Testis (tissue), 5 donors: Measurements from ENCODE around the gene CSNK1E. TPM values are rescaled to one million over a fixed set of nuclear protein-coding genes. Genes with fewer than 3 reads are reported as not detected.
"Not testable (repeated sequence)": the region's sequence is repeated elsewhere in the genome, so short reads cannot be mapped to it uniquely, and the experiment has no call there.

Experiments used
- DNase-seq: peaks from one replicate; pipeline ENCODE4 v3.0.0-alpha.2; 2019
- H3K27ac ChIP-seq, 2 donors: fragments of 200-600 bp; sonication (generic); one replicate each; pipeline ENCODE4 v1.5.1; 2019
- H3K27me3 ChIP-seq: fragments of 200-600 bp; sonication (generic); one replicate; pipeline ENCODE4 v1.5.1; 2019
- H3K36me3 ChIP-seq: fragments of 200-600 bp; sonication (generic); one replicate; pipeline ENCODE4 v1.5.1; 2017; ENCODE audit warnings: low read depth; ENCODE audit errors: missing control alignments
- H3K4me1 ChIP-seq: fragments of 200-600 bp; sonication (generic); one replicate; pipeline ENCODE4 v1.5.1; 2019
- H3K4me3 ChIP-seq, 2 donors: fragments of 200-600 bp; sonication (generic); one replicate each; pipeline ENCODE4 v1.5.1; 2017 to 2019
- H3K9me3 ChIP-seq: fragments of 200-600 bp; sonication (generic); one replicate; pipeline ENCODE4 v1.5.1; 2017
- POLR2A ChIP-seq: fragments of 450-650 bp; IDR thresholded peaks from one replicate; pipeline ENCODE4 v1.6.1; 2017; ENCODE audit warnings: antibody characterized with exemption, mild to moderate bottlenecking, moderate library complexity
- WGBS, 2 donors: methylation state at CpG; one replicate each; pipeline ENCODE4 v1.1.5; 2018; 5-methylcytosine and 5-hydroxymethylcytosine counted together
- intact Hi-C: fragments of 100-400 bp; cut with DNase I; formaldehyde crosslinking; loops from one replicate; pipeline ENCODE4 v1.15.1; 2023; ENCODE audit warnings: low total_unique reads
- long read RNA-seq, 2 donors: transcript quantifications; one replicate each; lab custom pipeline, GENCODE V29; 2026
- polyA plus RNA-seq: library from polyadenylated mRNA; stranded (reverse); fragments of 350-450 nt; fragmentation: Illumina TruSeq; extraction: RNeasy Lipid Tissue Mini Kit (QIAGEN cat#74804); gene quantifications from one replicate; pipeline ENCODE4 v1.2.3, GENCODE V29; 2014; ENCODE audit warnings: low read depth, low replicate concordance; ENCODE audit not compliant: insufficient read depth
- total RNA-seq, 2 donors: library from RNA; depleted of rRNA; stranded (reverse); fragments of >200 nt; gene quantifications; one replicate each; pipeline ENCODE4 v1.2.3, GENCODE V29; 2016
- TF ChIP-seq, protein P1 (sequence below), 3 experiments: fragments of 450-650 bp in 2 of 3; fragments of 200-600 bp in 1 of 3; sonication (generic) in 1 of 3; IDR thresholded peaks; one replicate each; pipeline ENCODE4 v1.5.1; 2016 to 2019; ENCODE audit warnings: antibody characterized with exemption in 3 of 3, mild to moderate bottlenecking in 2 of 3, moderate library complexity in 1 of 3

CSNK1E gene
- total RNA-seq (100 to 1,000 TPM; 133 to 134 TPM), polyA plus RNA-seq (69.2 TPM)
- long read RNA-seq, donor 1, transcript CSNK1E-203 (11 exons, 2,791 nt): major isoform, 19 of 63 reads
- long read RNA-seq, donor 1, partial matches to known transcripts: 36 of 63 reads
- long read RNA-seq, donor 1, other reads (novel, unspliced or antisense): 0 of 63 reads
- long read RNA-seq, donor 2, transcript CSNK1E-203 (11 exons, 2,791 nt): major isoform, 11 of 15 reads
- long read RNA-seq, donor 2, partial matches to known transcripts: 0 of 15 reads
- long read RNA-seq, donor 2, other reads (novel, unspliced or antisense): 0 of 15 reads

DNA sequence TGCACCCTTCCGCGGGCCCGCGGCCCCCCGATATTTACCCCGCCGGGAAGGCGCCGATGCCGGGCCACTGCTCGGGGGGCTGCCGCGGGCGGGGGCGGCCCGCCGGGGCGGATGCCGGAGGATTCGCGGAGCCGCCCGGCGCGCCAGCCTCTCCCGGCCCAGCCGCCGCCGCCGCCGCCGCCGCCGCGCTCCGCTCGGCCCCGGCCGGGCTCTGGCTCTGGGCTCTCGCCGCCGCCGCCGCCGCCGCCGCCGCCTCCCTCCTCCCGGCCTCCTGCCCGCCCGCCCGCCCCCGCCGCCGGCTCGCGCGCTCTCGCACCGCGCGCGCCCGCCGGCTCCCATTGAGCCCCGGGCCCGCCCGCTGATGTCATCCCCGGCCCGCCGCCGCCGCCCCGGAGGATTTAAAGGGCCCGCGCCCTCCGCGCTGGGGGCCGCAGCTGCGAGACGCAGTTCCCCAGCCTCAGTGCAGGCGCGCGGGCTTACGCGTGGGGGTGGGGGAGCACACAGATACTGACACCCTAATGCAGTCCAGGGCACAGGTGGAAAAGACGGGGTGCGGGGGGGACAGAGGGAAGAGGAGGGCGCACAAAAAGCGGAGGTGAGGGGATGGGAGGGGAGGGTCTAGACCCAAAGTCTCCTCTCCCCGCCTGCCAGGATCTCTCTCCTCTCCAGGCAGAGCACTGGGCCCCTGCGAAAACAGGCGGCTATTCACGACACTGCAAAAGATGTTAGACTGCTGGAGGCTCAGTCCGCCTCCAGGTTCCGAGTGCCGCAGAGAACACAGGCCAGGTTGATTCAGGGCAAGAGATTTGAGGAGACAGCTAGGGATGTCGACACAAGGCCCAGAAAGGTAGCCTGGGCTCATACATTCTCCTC lies at the start of gene CSNK1E:
Gene CSNK1E (minus strand): TSS at position 312 of the 873 bp plus-strand sequence. CDS start 3,276 bp downstream, outside the sequence.
- H3K36me3 ChIP-seq: no peaks in the 10 kb centered on the region
- TF ChIP-seq POLR2A: no peak
- TF ChIP-seq, protein P1, sequence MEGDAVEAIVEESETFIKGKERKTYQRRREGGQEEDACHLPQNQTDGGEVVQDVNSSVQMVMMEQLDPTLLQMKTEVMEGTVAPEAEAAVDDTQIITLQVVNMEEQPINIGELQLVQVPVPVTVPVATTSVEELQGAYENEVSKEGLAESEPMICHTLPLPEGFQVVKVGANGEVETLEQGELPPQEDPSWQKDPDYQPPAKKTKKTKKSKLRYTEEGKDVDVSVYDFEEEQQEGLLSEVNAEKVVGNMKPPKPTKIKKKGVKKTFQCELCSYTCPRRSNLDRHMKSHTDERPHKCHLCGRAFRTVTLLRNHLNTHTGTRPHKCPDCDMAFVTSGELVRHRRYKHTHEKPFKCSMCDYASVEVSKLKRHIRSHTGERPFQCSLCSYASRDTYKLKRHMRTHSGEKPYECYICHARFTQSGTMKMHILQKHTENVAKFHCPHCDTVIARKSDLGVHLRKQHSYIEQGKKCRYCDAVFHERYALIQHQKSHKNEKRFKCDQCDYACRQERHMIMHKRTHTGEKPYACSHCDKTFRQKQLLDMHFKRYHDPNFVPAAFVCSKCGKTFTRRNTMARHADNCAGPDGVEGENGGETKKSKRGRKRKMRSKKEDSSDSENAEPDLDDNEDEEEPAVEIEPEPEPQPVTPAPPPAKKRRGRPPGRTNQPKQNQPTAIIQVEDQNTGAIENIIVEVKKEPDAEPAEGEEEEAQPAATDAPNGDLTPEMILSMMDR (IDR thresholded peaks at IDR 0.05): no peak
- 1 to 14% methylated on average over 11 to 96 of the region's 98 CpGs for WGBS, 2 donors
- H3K27me3 ChIP-seq: no peaks in the 10 kb centered on the region
- H3K4me1 ChIP-seq: peaks cover 56% of the 10 kb centered on the region
- intact Hi-C loops: no loop called here
- peak within 1 kb of the TSS; percentile 82 to 83 for H3K4me3 ChIP-seq
- H3K27ac ChIP-seq: peak within 1 kb of the TSS; percentile 96 to 98
- DNase-seq: peak; percentile 79
- no peaks in the 10 kb centered on the region for H3K9me3 ChIP-seq

DNA sequence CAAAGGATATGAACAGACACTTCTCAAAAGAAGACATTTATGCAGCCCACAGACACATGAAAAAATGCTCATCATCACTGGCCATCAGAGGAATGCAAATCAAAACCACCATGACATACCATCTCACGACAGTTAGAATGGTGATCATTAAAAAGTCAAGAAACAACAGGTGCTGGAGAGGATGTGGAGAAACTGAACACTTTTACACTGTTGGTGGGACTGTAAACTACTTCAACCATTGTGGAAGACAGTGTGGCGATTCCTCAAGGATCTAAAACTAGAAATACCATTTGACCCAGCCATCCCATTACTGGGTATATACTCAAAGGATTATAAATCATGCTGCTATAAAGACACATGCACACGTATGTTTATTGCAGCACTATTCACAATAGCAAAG lies 48.6 kb upstream of the CSNK1E start:
- WGBS, 2 donors: 92 to 94% methylated on average over 3 of the region's 3 CpGs

DNA sequence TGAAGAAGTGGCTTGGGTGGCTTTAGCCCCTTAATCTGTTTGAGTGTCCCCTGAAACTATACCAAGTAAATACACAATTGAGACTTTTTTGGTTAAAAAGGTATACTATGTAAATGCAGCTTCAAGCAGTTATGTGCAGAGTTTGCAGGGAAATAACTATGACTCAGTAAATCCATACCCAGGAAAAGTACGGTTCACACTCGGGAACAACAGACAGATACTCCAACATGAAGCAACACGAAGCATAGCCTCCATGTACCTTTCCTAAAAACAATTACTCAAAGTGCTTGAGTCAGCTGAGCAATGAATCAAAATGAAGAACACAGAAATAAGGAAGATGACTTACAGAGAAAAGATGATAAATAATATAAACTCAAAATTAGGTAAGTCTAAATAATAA lies 47.9 kb upstream of the CSNK1E start:
- H3K27ac ChIP-seq, intact Hi-C loops, DNase-seq, H3K36me3 ChIP-seq, H3K27me3 ChIP-seq, H3K4me3 ChIP-seq, H3K4me1 ChIP-seq, H3K9me3 ChIP-seq: not testable (repeated sequence)
- 94% methylated on average over 3 of the region's 3 CpGs for WGBS, 2 donors

More for the DNA sequence above, 48.6 kb upstream of the CSNK1E start:
- H3K9me3 ChIP-seq, H3K27me3 ChIP-seq, H3K4me3 ChIP-seq, intact Hi-C loops, H3K36me3 ChIP-seq, DNase-seq, H3K4me1 ChIP-seq, H3K27ac ChIP-seq: not testable (repeated sequence)

DNA sequence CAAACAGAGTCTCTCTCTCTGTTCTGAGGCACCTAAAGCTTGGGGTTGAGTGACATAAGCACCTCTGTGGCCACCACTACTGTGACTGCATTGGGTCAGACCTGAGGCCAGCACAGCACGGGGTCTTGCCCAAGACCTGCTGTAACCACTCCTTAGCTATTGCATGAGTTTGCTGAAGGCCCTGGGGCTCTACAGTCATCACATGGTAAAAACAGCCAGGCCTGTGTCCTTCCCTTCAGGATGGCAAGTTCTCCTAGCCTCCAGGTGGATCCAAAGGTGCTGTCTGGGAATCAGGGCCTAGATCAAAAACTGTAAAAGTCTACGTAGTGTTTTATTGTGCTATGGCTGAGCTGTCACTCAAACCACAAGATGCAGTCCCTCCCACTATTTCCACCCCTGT lies 43.3 kb upstream of the CSNK1E start:
- intact Hi-C loops, DNase-seq, H3K36me3 ChIP-seq, H3K9me3 ChIP-seq, H3K4me1 ChIP-seq, H3K27ac ChIP-seq, H3K4me3 ChIP-seq, H3K27me3 ChIP-seq: not testable (repeated sequence)
- 95 to 100% methylated on average over 1 to 2 of the region's 2 CpGs for WGBS, 2 donors

DNA sequence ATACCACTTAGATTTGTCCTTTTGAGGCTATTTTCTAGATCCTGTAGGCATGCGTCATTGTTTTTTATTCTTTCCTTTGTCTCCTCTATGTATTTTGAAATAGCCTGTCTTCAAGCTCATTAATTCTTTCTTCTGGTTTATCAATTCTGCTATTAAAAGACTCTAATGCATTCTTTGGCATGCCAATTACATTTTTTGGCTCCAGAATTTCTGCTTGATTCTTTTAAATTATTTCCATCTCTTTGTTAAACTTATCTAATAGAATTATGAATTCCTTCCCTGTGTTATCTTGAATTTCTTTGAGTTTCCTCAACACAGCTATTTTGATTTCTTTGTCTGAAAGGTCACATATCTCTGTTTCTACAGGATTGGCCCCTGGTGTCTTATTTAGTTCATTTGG lies 42.6 kb upstream of the CSNK1E start:
- H3K4me1 ChIP-seq, intact Hi-C loops, H3K27me3 ChIP-seq, DNase-seq, H3K36me3 ChIP-seq, H3K9me3 ChIP-seq, H3K4me3 ChIP-seq, H3K27ac ChIP-seq: not testable (repeated sequence)
- WGBS, 2 donors: 93 to 100% methylated on average over 1 of the region's 1 CpG

DNA sequence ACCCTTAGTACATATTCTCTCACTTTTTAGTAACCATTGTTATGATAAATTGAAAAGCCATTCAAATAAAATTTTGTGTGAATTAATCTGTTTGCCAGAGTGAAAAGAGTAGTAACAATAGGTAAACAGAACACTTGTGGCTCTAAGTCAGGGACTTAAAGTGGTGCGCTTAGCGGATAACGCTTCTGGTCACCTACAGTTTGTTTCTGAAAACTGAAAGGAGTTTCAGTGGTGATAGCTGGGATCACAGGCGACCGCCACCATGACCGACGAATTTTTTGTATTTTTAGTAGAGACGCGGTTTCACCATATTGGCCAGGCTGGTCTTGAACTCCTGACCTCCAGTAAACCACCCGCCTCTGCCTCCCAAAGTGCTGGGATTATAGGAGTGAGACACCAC lies 40.7 kb upstream of the CSNK1E start:
- intact Hi-C loops, H3K27ac ChIP-seq, H3K4me3 ChIP-seq, H3K27me3 ChIP-seq, H3K36me3 ChIP-seq, DNase-seq, H3K9me3 ChIP-seq, H3K4me1 ChIP-seq: not testable (repeated sequence)
- 92% methylated on average over 10 of the region's 10 CpGs for WGBS, 2 donors

DNA sequence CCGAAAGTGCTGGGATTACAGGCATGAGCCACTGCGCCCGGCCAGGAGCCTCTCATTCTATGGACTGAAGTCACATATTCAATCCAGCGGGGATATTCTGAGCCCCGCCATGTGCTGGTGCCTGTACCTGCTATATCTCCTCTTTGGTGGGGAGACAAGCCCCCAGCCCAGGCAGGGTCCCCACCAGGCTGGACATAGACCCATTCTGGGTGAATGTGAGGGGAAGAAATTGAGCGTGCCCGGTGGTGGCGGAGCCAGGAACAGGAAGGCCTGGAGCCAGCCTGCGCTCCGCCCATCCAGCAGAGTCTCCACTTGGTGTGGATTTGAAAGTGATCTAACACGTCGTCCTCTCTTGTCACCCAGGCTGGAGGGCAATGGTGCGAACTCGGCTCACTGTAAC lies 38.0 kb upstream of the CSNK1E start:
- Histone ChIP-seq H3K4me3 (no peak overlapping the region), H3K9me3 (no peaks in the 10 kb centered on the region), H3K4me1 (no peaks in the 10 kb centered on the region), H3K27ac (no peak overlapping the region), H3K36me3 (no peaks in the 10 kb centered on the region), H3K27me3 (no peaks in the 10 kb centered on the region)
- intact Hi-C loops: no loop called here
- DNase-seq: no peak
- WGBS, 2 donors: 95% methylated on average over 4 to 14 of the region's 14 CpGs
- no peak for TF ChIP-seq POLR2A
- TF ChIP-seq, protein P1 (IDR thresholded peaks at IDR 0.05): no peak
